NCI-H146 treated with DMSO at 0.1 percent for 48 hours (cell line): ENCODE data around the gene PTF1A.

Source experiments
- DNase-seq: peaks from one replicate; lab custom pipeline; 2025; ENCODE audit not compliant: unreplicated experiment; lab: John Stamatoyannopoulos, UW

Gene PTF1A

DNA sequence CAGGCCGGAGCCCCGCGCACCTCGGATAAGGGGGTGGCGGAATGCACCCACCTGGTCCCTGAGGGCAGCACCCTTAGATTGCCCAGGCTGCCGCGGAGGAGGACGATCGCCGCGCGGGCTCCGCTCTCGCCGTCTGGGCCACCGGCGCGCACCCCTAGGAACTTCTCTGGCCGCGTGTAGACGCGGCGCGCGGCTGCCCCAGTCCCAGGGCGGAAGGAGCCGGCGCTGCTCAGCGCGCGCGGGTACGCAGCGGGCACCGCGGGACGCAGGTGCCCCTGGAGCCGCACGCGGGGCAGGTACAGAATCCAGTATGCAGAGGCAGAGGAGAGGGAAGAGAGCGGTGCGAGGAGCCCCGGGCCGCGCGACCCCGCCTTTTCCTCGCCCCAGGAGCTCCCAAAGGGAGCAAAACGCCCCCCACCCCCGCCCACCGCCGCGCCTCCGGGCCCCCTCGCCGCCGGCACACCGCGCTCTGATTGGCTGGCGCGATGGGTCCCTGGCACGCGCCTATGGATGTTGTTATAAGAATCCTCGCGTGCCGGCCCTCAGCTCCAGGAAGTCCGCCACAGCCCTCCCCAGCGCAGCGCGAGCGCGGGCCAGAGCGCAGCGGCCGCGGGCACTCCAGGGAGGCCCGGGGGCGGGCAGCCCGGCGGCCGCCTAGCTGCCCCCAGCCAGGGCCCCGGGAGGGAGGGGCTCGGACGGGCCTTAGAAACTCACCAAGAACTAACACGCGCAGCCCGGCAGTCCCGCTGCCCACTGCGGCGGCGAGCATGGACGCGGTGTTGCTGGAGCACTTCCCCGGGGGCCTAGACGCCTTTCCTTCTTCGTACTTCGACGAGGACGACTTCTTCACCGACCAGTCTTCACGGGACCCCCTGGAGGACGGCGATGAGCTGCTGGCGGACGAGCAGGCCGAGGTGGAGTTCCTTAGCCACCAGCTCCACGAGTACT lies at the start of gene PTF1A:
PTF1A (plus strand) TSS at position 549 of the 948 bp plus-strand sequence; CDS start at position 768, 219 bp downstream.
- DNase-seq, result no peak

- DNase-seq, result no peak
Observed at GRCh38 chr10:23146258-23146657, 45.9 kb upstream of the PTF1A start.

DNA sequence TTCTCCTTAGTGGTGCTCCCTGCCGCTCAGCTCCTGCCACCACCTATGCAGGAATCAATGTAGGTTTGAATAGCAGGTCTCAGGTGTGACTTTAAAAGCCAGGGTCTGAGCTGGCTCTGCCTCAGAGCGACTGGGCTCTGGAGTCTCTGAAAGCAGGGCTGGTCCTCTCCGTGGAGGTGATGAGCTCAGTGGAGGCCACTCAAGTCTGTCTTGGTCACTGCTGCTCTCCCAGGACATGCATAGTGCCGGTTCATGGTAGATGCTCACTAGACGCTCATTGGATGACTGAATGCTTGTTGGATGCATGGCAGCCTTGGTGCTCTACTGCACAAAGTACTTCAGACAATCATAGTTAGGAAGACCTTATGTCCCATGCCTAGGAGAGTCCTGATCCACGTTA lies 45.1 kb upstream of the PTF1A start:
- DNase-seq, result no peak

DNA sequence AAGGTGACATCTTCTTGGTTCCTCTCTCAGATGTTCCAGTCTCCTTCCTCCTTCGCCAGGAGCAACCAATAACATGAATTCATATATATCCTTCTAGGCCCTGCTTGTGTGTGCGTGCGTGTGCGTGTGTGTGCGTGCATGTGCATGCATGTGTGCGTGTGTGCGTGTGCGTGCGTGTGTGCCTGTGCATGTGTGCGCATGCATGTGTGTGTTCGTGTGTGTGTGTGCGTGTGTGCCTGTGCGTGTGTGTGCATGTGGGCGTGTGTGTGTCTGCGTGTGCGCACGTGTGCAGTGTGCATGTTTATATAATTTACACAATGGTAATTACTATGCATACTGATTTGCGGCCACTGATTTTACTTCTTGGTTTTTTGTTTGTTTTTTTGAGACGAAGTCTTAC lies 43.9 kb upstream of the PTF1A start:
- no peak for DNase-seq

DNA sequence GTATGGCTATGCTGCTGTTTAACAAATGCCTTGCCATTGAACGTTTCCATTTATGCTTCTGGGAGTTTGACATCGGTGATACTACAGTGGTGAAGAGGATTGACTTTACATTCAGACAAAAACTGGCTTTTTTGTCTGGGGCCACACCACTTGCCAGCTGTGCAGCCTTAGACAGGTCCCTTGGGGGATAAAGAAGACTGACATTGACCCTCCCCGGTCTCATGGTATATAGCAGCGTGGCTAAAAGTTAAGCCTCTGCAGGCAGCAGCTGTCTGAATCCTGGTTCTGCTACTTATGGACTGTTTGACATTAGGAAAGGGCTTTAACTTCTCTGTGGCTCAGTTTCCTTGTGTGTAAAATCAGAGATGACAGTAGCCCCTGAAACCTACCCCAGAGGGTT lies 42.0 kb upstream of the PTF1A start:
- DNase-seq, result no peak

DNA sequence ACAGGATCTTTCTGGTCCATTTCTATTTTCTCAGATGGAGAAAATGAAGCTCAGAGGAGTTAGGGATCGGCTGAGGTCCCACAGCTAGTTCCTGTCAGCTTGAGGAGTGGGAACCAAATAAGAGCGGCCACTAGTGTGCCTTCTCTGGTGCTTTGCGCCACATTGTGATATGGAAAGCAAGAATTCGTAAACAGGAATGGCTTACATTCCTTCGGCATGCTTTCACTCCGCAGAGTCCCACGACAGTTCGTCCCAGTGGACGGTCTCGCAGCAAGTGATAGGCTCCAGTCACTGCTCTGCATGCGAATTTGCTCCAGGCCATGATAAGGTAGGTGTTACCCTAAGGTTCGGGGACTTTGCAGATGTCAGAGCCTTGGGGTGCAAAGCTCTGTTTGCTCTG lies 41.5 kb upstream of the PTF1A start:
- DNase-seq, result no peak

DNA sequence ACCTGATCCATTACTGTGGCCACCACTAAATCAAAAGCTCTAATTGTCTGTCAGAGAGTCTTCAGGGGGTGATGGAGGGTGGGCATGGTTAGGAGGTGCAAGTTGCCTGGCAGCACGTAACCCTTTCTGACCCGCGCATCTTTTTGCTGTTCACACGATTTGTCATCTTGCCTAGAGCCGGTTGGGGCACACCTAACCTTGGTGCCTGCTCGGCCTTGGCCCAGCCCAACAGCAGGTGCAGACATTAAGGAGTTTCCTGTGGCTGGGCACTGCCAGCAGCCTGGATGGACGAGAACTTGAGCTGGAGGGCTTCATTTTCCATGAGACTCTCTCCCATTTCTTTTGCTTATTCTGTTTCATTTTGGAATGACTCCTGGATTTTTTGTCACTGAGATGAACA lies 41.0 kb upstream of the PTF1A start:
- DNase-seq, result no peak

DNA sequence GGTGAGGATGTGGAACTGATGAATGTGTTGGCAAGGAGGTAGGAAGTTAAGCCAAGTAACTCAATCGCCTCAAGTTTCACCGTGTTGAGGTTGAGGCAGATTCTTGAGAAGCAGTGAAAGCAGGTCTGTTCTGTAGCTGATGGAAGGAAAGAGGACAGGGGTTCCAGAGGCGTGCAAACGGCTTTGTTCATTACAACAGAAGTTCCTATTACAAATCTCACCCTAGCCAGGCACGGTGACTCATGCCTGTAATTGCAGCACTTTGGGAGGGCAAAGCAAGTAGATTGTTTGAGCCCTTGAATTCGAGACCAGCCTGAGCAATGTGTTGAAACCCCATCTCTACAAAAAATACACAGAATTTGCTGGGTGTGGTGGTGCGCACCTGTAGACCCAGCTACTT lies 36.9 kb upstream of the PTF1A start:
- no peak for DNase-seq

DNA sequence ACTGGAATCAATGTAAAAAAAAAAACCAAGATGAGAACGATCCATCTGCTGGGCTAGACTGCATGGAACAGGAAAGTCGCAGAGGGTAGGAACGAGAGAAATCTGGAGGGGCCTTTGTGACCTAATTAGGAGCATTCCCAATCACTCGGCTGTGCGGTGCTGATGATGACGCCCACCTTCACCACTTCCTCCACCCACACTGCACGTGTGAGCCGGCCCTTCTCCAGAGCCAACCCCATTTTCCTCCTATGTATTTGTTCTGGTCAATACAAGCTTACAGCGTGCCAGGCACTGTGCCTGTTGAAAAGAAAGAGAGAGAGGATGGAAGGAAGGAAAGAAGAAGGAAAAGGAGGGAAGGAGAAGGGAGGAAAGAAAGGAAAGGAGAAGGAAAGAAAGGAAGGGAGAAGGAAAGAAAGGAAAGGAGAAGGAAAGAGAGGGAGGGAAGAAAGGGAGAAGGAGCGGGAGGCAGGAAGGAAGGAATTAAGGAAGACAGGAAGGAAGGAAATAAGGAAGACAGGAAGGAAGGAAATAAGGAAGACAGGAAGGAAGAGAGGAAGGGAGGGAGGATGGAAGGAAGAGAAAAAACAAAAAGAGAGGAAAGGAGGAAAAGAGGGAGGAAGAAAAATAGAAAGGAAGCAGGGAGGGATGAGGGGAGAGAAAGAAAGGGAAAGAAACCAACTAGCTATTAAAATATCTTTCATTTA lies 35.5 kb upstream of the PTF1A start:
- no peak for DNase-seq

DNA sequence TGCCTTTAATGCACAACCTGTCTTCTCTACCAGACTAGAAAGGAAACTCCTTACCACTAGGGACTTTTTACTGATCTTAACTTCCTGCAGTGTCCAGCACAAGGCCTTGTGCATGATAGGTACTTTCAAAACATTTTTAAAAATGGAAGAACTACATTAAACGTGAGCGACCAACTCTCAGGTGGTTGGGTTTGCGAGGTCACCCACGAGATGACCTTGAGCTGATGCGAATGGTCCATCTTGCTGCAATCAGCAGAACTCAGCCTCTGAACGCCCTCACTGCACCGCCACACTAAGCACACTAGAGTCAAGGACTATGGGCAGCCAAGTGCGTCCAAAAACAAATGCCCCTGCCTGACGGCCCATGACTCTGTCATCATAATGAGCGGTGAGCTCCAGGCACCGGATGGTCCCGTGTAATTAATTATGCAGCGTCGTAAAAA lies 34.9 kb upstream of the PTF1A start:
- DNase-seq, result no peak

- peak; percentile 23 for DNase-seq
Observed at GRCh38 chr10:23157691-23158369, 34.3 kb upstream of the PTF1A start.

DNA sequence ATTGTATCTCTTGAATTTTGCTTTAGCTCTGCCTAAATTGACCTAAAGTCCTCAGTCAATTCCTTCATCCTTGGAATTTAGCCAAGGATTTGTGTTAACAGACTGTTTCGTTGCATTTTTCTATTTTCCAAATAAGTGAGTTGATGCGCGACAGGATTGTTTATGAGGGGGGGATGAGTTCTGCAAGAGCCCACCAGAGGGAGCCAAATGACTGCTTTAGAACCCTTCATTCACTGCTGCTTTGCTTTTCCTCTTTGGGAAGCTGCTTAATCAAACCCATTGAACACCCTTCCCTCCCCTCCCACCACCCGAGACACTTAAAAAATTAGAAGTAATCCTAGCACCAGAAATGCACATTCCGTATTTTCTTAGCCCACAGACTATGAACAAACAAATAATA lies 33.7 kb upstream of the PTF1A start:
- peak; percentile 66 for DNase-seq

DNA sequence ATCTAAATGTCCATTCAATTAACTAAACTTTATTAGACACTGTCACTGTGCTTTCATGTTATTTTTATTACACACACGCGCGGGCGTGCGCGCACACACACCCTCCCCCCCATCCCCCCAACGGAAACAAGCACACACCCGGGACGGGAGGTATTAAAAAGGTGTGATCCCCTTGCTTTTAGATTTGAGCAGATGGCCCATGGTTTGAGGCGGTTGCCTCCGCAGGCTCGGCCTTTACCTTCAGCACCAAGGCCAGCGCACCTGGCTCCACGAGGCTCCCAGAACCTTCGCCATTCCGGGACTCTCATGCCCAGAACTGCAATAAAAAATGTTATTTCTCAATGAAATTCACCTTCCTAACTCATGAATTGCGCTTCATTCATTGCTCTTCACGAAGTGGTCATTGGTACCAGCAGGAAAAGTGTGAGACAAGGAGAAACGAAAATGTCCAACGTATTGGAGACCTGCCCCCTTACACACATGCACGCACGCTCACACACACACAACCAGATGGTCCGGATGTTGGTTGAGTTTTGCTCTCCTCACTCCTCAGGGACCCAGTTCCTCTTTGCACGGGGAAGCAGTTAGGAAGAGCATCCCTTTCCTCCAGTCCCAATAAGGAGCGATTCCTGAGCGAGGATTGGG lies 20.8 kb upstream of the PTF1A start:
- no peak for DNase-seq

GRCh38 chr10:23172429-23173213 lies 19.5 kb upstream of the PTF1A start:
- DNase-seq, result no peak

DNA sequence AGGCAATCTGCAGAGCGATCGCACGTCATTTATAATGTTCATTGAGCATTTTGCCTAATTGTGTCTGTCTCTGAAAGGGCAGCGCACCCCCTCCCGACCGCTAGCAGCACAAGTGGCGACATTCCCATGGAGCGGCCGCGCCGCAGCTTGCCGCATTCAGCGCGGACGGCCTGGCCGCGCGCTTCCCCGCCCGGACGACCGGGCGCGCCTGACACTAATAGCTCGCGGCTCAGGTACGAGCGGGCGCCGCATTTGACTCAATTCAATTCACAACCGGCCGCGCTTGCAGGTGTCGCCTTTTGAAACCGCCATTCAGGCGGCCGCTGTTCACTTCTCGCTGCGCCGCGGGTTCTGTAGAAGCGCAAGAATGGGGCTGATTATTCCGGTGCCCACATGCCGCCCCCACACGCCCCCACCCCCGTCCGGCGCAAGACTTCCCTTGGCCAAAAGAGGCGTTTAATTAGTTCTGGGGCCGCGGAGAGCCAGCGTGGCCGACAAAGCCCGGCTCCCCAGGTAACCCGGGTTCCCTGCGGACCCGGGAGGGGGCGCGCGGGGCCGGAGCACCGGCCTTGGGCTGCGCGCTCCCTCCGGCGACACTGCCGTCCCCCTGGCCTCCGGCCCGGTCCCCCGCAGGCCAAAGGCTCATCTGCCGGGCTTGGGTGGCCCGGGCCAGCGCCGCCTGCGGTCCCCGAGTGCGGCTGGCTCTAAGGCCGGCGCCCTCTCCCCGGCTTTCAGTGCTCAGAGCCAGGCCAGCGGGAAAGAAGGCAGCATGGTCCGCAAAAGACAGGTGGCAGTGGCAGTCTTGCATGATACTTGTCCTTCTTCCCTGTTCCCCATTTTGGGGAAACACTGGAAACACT lies 18.7 kb upstream of the PTF1A start:
- no peak for DNase-seq

DNA sequence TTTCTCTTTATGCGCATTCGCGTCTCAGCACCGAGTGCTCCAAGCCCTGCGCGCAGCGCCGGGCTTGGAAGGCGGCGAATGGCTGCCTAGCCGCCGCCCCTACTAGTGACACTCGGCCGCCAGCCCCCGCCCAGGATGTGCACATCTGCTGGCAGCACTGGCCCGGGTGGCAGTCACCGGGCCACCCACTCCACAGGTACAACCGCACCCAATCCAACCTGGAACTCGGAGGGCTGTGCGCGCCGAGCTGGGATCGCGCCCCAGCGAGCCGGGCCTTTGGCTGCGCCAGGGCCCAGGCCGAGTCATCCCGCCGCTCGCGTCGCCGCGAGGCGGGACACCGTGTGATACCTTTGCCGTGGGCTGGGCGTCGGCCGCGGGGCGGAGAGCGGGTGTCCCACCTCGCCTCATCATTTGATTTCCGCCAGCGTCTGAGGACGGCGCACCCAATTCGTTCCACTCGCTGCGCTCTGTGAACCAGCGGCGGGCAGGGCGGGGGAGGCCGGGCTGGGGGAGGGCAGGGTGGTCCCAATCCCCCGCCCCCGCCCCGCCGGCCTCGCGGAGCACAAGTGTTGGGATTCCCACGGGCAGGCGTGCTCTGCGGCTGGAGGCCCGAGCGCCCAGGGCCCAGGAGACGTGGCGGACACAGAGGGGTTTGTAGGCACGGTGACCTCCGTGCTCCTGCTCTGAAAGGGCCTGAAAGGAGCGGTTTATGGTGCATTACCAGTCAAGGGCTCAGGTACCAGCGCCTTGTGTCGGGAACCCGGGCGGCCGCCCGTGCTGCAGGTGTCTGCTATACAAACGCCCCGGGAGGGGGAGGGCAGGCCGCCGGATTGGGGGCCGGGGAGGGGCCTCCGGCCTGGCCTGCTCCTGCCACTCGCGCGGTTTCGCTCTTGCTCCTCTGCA lies 17.8 kb upstream of the PTF1A start:
- no peak for DNase-seq

DNA sequence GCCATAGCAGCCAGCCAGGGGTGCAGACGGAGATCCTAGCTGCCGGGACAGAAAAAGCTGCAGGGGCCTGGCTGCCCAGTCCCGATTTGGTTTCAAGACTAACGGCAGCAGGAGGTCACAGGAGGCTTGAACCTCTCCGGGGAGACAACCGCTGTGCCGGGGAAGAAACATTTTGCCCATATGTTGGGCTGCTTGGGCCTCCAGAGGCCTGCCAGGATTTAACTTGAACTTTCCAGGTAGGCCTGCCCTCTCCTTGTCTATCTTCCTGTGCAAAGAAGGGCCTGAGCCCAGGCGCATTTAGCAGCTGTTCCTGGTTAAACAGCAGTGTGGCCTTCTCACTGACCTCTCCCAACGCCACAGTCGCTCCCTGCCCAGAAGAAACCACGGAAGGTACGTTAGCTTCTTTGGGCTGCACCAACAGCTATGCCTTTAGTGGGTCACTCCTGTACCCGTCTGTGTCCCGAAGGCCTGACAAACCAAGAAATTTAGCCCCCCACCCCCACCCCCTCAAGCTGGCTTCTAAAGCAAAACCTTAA lies 17.1 kb upstream of the PTF1A start:
- DNase-seq, result no peak

GRCh38 chr10:23186178-23186577 lies 5.9 kb upstream of the PTF1A start:
- DNase-seq, result no peak
